Right ventricle myocardium superior (tissue), 1 donor: Measurements from ENCODE around the gene PTPRN2. TPM values are rescaled to one million over a fixed set of nuclear protein-coding genes. Genes with fewer than 3 reads are reported as not detected.

ENCODE experiments used
- ATAC-seq: fragments of 200-7000 bp; cut with Tn5 transposase; one replicate; pipeline ENCODE4 v1.9.1; 2020; ENCODE audit warnings: mild to moderate bottlenecking; ENCODE audit not compliant: poor library complexity
- DNase-seq: peaks from one replicate; pipeline ENCODE4 v3.0.0-alpha.2; 2020
- intact Hi-C: fragments of 100-400 bp; cut with DNase I; formaldehyde crosslinking; loops from one replicate; pipeline ENCODE4 v1.11.2; 2022
- total RNA-seq: library from RNA; stranded (reverse); fragmentation: NEBNext Ultra II Directional; extraction: Animal tissue kit (Norgen Biotek cat#: 25700); gene quantifications from one replicate; pipeline ENCODE4 v1.2.1, GENCODE V29; 2021
- donor health status: DM: no; HTN: yes; CAD: no; lungs with severe emphysema.

Gene PTPRN2
- total RNA-seq, 1 donor from 2014 or later, result 1.2 TPM

GRCh38 chr7:158603773-158604755, 16.4 kb upstream of the PTPRN2 start:
- ATAC-seq (no peak), DNase-seq (no peak)
- intact Hi-C loops, result no loop called here

GRCh38 chr7:158602905-158603772, 15.5 kb upstream of the PTPRN2 start:
- intact Hi-C loops, result no loop called here
- DNase-seq (no peak), ATAC-seq (no peak)

GRCh38 chr7:158602041-158602440, 14.4 kb upstream of the PTPRN2 start:
- DNase-seq (no peak), ATAC-seq (no peak)
- intact Hi-C loops, result no loop called here

GRCh38 chr7:158601090-158601489, 13.5 kb upstream of the PTPRN2 start:
- no peak for ATAC-seq

GRCh38 chr7:158596745-158597144, 9.1 kb upstream of the PTPRN2 start:
- DNase-seq (no peak), ATAC-seq (no peak)
- intact Hi-C loops, result no loop called here

More at GRCh38 chr7:158601090-158601489, 13.5 kb upstream of the PTPRN2 start:
- intact Hi-C loops, result no loop called here
- no peak for DNase-seq

GRCh38 chr7:158596309-158596708, 8.7 kb upstream of the PTPRN2 start:
- no peak for DNase-seq
- intact Hi-C loops, result no loop called here
- ATAC-seq, result no peak

- ATAC-seq, result no peak
- no peak for DNase-seq
- intact Hi-C loops, result no loop called here
Measured at GRCh38 chr7:158595068-158595467, 7.4 kb upstream of the PTPRN2 start.

GRCh38 chr7:158592541-158592940, 4.9 kb upstream of the PTPRN2 start:
- intact Hi-C loops, result no loop called here
- no peak for ATAC-seq
- DNase-seq, result no peak

GRCh38 chr7:158591944-158592343, 4.3 kb upstream of the PTPRN2 start:
- no peak for DNase-seq
- intact Hi-C loops, result no loop called here
- no peak for ATAC-seq

- DNase-seq (no peak), ATAC-seq (no peak)
- intact Hi-C loops, result no loop called here
Measured at GRCh38 chr7:158590181-158590530, 2.5 kb upstream of the PTPRN2 start.

- intact Hi-C loops, result no loop called here
- no peak for DNase-seq
- no peak for ATAC-seq
Measured at GRCh38 chr7:158589653-158590052, 2.0 kb upstream of the PTPRN2 start.

GRCh38 chr7:158588878-158589442, 1.3 kb upstream of the PTPRN2 start:
- intact Hi-C loops, result no loop called here
- ATAC-seq (no peak), DNase-seq (no peak)

- no peak for DNase-seq
- intact Hi-C loops, result no loop called here
- ATAC-seq, result peak; percentile 37
Measured at GRCh38 chr7:158588085-158588877, 658 bp upstream of the PTPRN2 start.

- ATAC-seq, result no peak
- DNase-seq, result no peak
Measured at GRCh38 chr7:158586499-158587161, 993 bp downstream of the PTPRN2 start.

GRCh38 chr7:158585721-158586498, 1.7 kb downstream of the PTPRN2 start:
- intact Hi-C loops, result no loop called here
- ATAC-seq (no peak), DNase-seq (no peak)

More at GRCh38 chr7:158586499-158587161, 993 bp downstream of the PTPRN2 start:
- intact Hi-C loops, result no loop called here

GRCh38 chr7:158584407-158584806, 3.2 kb downstream of the PTPRN2 start:
- intact Hi-C loops, result no loop called here
- ATAC-seq (no peak), DNase-seq (no peak)

GRCh38 chr7:158583810-158584209, 3.8 kb downstream of the PTPRN2 start:
- ATAC-seq (no peak), DNase-seq (no peak)
- intact Hi-C loops, result no loop called here
